ENCODE data around the gene RPS15A.
"Not testable (repeated sequence)": the region's sequence is repeated elsewhere in the genome, so short reads cannot be mapped to it uniquely, and the experiment has no call there.

DNA sequence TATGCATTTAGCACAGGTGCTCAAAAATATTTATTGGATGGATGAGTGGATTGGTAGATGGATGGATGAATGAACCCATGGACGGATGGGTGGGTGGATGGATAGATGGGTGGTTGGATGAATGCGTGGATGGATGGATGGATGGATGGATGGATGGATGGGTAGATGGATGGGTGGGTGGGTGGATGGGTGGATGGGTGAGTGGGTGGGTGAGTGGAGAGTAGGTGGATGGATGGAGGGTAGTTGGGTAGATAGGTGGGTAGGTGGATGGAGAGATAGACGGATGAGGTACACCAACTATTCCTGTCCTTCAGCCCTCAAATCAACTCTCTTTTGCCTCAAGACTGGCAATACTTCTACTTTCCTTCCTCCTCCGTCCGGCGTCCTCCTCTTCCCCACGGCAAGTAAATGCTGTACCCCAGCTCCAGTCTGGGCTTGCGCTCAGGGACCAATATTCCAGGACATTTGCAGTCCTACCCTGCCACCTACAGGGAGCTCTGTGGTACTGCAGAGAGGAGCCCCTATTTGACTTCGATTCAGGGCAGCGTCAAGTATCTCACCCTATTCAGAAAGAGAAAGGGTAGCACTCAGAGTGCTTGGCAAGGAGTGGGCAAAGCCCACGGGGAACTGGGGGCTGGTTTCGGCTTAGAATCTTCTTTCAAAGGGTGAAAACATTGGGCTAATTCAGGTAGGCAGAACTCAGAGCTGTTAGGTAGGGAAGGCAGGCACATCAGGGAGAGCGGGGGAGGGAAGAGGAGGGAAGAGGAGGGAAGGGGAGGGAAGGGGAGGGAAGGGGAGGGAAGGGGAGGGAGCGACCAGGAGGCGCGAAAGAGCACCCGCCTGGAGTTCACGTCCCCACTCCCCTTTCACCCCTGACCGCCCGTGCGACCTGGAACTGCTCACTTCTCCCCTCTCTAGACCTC is 30.3 kb downstream of the RPS15A start:
- TF ChIP-seq, protein P1, sequence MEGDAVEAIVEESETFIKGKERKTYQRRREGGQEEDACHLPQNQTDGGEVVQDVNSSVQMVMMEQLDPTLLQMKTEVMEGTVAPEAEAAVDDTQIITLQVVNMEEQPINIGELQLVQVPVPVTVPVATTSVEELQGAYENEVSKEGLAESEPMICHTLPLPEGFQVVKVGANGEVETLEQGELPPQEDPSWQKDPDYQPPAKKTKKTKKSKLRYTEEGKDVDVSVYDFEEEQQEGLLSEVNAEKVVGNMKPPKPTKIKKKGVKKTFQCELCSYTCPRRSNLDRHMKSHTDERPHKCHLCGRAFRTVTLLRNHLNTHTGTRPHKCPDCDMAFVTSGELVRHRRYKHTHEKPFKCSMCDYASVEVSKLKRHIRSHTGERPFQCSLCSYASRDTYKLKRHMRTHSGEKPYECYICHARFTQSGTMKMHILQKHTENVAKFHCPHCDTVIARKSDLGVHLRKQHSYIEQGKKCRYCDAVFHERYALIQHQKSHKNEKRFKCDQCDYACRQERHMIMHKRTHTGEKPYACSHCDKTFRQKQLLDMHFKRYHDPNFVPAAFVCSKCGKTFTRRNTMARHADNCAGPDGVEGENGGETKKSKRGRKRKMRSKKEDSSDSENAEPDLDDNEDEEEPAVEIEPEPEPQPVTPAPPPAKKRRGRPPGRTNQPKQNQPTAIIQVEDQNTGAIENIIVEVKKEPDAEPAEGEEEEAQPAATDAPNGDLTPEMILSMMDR (conservative IDR thresholded peaks at IDR 0.05): peak; percentile 83
- TF ChIP-seq EZH2 (IDR thresholded peaks at IDR 0.05; ENCODE audit: low read depth): not testable (repeated sequence)

Measured in PC-9 (cell line).